Keratinocyte (primary cell): Measurements from ENCODE around the gene TMEM132D. TPM values are rescaled to one million over a fixed set of nuclear protein-coding genes. Genes with fewer than 3 reads are reported as not detected.

ENCODE experiments used
- DNase-seq: peaks from one replicate; pipeline ENCODE4 v3.0.0-alpha.2; 2011; ENCODE audit warnings: low read depth, missing footprints, low spot score
- FAIRE-seq: peaks from 2 replicates; lab custom pipeline; 2011; peaks lifted over from hg19 to GRCh38; lab: Jason Lieb, UNC
- H2AFZ ChIP-seq: 2 replicates; pipeline ENCODE4 v1.6.0; 2012; ENCODE audit warnings: low read length, control low read depth, inconsistent platforms; ENCODE audit not compliant: control insufficient read depth
- H3K27ac ChIP-seq: 2 replicates; pipeline ENCODE4 v1.5.1; 2011; ENCODE audit warnings: low read length; ENCODE audit not compliant: control insufficient read depth, insufficient read depth
- H3K27me3 ChIP-seq: 3 replicates; pipeline ENCODE4 v1.6.0; 2011; ENCODE audit warnings: low read length; ENCODE audit not compliant: control insufficient read depth, insufficient read depth; ENCODE audit errors: extremely low read depth
- H3K36me3 ChIP-seq, 2 experiments: 2 replicates in 1 of 2; 3 replicates in 1 of 2; pipeline ENCODE4 v1.5.1; 2011; ENCODE audit warnings: low read length in 2 of 2, mild to moderate bottlenecking in 1 of 2; ENCODE audit not compliant: control insufficient read depth in 2 of 2, insufficient read depth in 2 of 2; ENCODE audit errors: extremely low read depth in 1 of 2
- H3K4me1 ChIP-seq: 3 replicates; pipeline ENCODE4 v1.5.1; 2011; ENCODE audit warnings: low read length; ENCODE audit not compliant: control insufficient read depth, insufficient read depth; ENCODE audit errors: extremely low read depth
- H3K4me2 ChIP-seq: 3 replicates; pipeline ENCODE4 v1.6.0; 2011; ENCODE audit warnings: low read depth, low read length; ENCODE audit not compliant: control insufficient read depth, insufficient read depth; ENCODE audit errors: extremely low read depth
- H3K4me3 ChIP-seq, 3 experiments: fragments of 200-600 bp in 1 of 3; sonication (generic) in 1 of 3; 2 replicates in 2 of 3; 3 replicates in 1 of 3; pipeline ENCODE4 v1.5.1; 2011 to 2016; ENCODE audit warnings: low read length in 3 of 3, mild to moderate bottlenecking in 3 of 3, control low read depth in 2 of 3, inconsistent platforms in 1 of 3, low read depth in 1 of 3, mixed read lengths in 1 of 3, mixed run types in 1 of 3, moderate library complexity in 1 of 3; ENCODE audit not compliant: control insufficient read depth in 2 of 3, insufficient read depth in 2 of 3; ENCODE audit errors: extremely low read depth in 1 of 3
- H3K79me2 ChIP-seq: 2 replicates; pipeline ENCODE4 v1.6.0; 2012; ENCODE audit warnings: low read length; ENCODE audit not compliant: control insufficient read depth, insufficient read depth
- H3K9ac ChIP-seq: 3 replicates; pipeline ENCODE4 v1.6.0; 2011; ENCODE audit warnings: low read length; ENCODE audit not compliant: control insufficient read depth, insufficient read depth; ENCODE audit errors: extremely low read depth
- H3K9me1 ChIP-seq: 3 replicates; pipeline ENCODE4 v1.6.0; 2011; ENCODE audit warnings: low read length; ENCODE audit not compliant: control insufficient read depth, insufficient read depth; ENCODE audit errors: extremely low read depth
- H3K9me3 ChIP-seq: 2 replicates; pipeline ENCODE4 v1.5.1; 2012; ENCODE audit warnings: low read depth, low read length; ENCODE audit not compliant: control insufficient read depth
- H4K20me1 ChIP-seq: 3 replicates; pipeline ENCODE4 v1.6.0; 2011; ENCODE audit warnings: low read length; ENCODE audit not compliant: control insufficient read depth, insufficient read depth; ENCODE audit errors: extremely low read depth
- EZH2 ChIP-seq: IDR thresholded peaks from one replicate; pipeline ENCODE4 v1.6.1; 2012; ENCODE audit warnings: inconsistent platforms, mild to moderate bottlenecking, low read length, moderate library complexity
- dilution Hi-C: fragments of 300-500 bp; cut with MboI; formaldehyde crosslinking; loops from one replicate; pipeline ENCODE4 v1.7.0; 2020; ENCODE audit warnings: low sequenced_read_pairs; ENCODE audit not compliant: extremely low pct_ligation_motif_present
- polyA plus RNA-seq, 5 experiments: library from polyadenylated mRNA; depleted of rRNA in 3 of 5; stranded (reverse) in 3 of 5; stranded (forward) in 1 of 5; unstranded in 1 of 5; fragments of >200 nt; gene quantifications; 1 replicate in 1 of 5; 2 replicates in 3 of 5; 3 replicates in 1 of 5; pipeline versions ENCODE4 v1.2.1 to v1.2.3, GENCODE V29; 2011 to 2012; ENCODE audit warnings: missing spikeins in 2 of 5, low read depth in 1 of 5, low replicate concordance in 1 of 5
- TF ChIP-seq, protein P1 (sequence below), 3 experiments: IDR thresholded peaks in 1 of 3; conservative IDR thresholded peaks in 1 of 3; optimal IDR thresholded peaks in 1 of 3; 2 replicates in 2 of 3; 3 replicates in 1 of 3; pipeline versions ENCODE3 to v1.5.1; 2011; ENCODE audit warnings: low read length in 3 of 3, mild to moderate bottlenecking in 3 of 3, moderate library complexity in 2 of 3, control low read depth in 1 of 3, inconsistent platforms in 1 of 3; ENCODE audit not compliant: insufficient read depth in 2 of 3; ENCODE audit errors: extremely low read depth in 1 of 3

TMEM132D gene
- polyA plus RNA-seq, 1 donor (not counting 4 experiments of a cell fraction or from before 2014, with no cell fraction given) = not detected

DNA sequence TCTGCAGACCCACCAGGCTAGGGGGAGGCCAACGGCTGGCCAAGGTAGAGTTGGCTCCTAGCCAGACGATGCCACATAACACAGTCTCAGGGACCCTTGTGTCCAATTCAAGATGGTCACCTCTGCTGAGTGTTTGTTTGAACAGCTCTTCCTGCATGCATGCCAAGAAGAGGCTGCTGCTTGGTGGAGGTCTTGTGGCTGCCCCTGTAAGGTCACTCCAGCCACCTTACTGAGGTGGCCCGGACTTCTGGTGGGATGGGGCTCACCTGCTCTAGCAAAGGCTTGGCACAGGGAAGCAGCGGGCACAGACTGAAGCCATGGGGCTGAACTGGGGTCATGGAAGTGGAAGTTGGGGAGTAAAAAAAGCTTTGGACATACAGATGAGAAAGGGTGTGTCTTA, 840.2 kb downstream of the TMEM132D start:
- dilution Hi-C loops = no loop called here
- no peaks in the 10 kb centered on the region for H3K27me3 ChIP-seq
- H3K9me1 ChIP-seq = no peaks in the 10 kb centered on the region
- no peaks in the 10 kb centered on the region for H3K4me1 ChIP-seq
- no peak overlapping the region for H3K9ac ChIP-seq
- no peaks in the 10 kb centered on the region for H3K79me2 ChIP-seq
- no peak overlapping the region for H3K27ac ChIP-seq
- H3K36me3 ChIP-seq = no peaks in the 10 kb centered on the region
- FAIRE-seq (no peak), DNase-seq (no peak)
- H4K20me1 ChIP-seq = no peaks in the 10 kb centered on the region
- TF ChIP-seq, protein P1, sequence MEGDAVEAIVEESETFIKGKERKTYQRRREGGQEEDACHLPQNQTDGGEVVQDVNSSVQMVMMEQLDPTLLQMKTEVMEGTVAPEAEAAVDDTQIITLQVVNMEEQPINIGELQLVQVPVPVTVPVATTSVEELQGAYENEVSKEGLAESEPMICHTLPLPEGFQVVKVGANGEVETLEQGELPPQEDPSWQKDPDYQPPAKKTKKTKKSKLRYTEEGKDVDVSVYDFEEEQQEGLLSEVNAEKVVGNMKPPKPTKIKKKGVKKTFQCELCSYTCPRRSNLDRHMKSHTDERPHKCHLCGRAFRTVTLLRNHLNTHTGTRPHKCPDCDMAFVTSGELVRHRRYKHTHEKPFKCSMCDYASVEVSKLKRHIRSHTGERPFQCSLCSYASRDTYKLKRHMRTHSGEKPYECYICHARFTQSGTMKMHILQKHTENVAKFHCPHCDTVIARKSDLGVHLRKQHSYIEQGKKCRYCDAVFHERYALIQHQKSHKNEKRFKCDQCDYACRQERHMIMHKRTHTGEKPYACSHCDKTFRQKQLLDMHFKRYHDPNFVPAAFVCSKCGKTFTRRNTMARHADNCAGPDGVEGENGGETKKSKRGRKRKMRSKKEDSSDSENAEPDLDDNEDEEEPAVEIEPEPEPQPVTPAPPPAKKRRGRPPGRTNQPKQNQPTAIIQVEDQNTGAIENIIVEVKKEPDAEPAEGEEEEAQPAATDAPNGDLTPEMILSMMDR (optimal IDR thresholded peaks at IDR 0.05 in 1 of 3, IDR thresholded peaks at IDR 0.05 in 1 of 3, conservative IDR thresholded peaks at IDR 0.05 in 1 of 3; ENCODE audit: extremely low read depth in 1 of 3, insufficient read depth in 2 of 3, low read length in 3 of 3) = no peak
- TF ChIP-seq EZH2 = no peak
- no peak overlapping the region for H3K4me2 ChIP-seq
- H2AFZ ChIP-seq = no peak overlapping the region
- no peak overlapping the region for H3K4me3 ChIP-seq
- H3K9me3 ChIP-seq = peaks cover 7% of the 10 kb centered on the region

DNA sequence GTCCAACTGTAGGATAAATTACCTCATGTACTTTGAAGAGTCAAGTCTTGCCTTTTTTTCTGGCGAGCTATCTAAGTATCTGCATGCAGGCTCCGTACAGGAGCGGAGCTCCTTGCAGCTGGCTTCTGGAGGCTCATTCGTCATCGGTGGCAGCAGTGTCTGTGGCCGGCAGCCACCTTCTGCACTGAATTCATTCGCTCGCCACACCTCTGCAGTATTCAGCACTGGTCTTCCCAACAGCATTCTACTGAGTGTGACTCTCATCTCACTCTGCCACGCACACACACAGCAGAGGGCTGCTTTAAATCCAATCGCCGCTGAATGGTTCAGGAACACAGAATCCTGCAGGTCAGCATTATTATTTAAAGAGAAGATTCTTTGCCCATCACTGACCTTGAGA, 850.6 kb downstream of the TMEM132D start:
- Histone ChIP-seq H3K79me2 (no peaks in the 10 kb centered on the region), H4K20me1 (no peaks in the 10 kb centered on the region), H3K9me3 (peaks cover 4% of the 10 kb centered on the region), H3K9me1 (no peaks in the 10 kb centered on the region), H3K36me3 (no peaks in the 10 kb centered on the region), H3K4me2 (no peak overlapping the region), H3K9ac (no peak overlapping the region), H3K4me1 (no peaks in the 10 kb centered on the region), H3K27ac (no peak overlapping the region), H3K27me3 (no peaks in the 10 kb centered on the region), H2AFZ (no peak overlapping the region), H3K4me3 (no peak overlapping the region)
- TF ChIP-seq EZH2 = no peak
- TF ChIP-seq, protein P1 (optimal IDR thresholded peaks at IDR 0.05 in 1 of 3, IDR thresholded peaks at IDR 0.05 in 1 of 3, conservative IDR thresholded peaks at IDR 0.05 in 1 of 3; ENCODE audit: extremely low read depth in 1 of 3, insufficient read depth in 2 of 3, low read length in 3 of 3) = no peak
- dilution Hi-C loops = no loop called here
- DNase-seq (no peak), FAIRE-seq (no peak)
